ENCODE results near the gene NUCB2.

Gene NUCB2

DNA sequence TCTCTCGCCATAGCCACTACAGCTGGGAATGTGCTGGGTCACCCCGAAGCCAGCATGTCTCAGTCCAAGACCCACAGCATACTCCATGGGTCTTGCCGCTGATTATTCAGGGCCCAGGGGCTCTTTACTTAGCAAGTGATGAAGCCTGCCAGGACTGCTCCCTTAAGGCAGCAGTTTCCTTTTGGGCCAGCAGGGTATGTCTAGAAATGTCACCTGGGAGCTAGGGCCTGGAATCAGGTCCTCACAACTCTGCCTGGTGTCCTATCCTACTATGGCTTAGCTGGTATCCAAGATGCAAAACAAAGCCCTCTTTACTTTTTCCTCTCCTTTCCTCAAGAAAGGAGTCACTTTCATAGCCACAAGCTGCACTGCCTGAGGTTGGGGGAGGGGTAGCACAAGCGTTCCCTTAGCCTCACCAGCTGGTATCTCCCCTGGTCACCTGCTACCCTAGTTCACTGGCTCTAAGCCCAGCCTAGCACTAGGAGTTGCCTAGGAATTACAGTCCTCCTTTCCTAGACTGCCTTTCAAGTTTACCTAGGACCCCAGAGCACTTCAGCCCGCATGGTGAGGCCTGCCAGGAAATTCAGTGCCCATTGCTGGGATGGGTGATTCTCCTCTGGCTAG is 52.4 kb downstream of the NUCB2 start:
- in situ Hi-C loops (cut with MboI; ENCODE audit: low sequenced_read_pairs) = no loop called here

- in situ Hi-C loops (cut with MboI; ENCODE audit: low sequenced_read_pairs) = no loop called here
Measured at GRCh38 chr11:17331669-17332068, 55.1 kb downstream of the NUCB2 start.

GRCh38 chr11:17333799-17334586 is 57.5 kb downstream of the NUCB2 start:
- in situ Hi-C loops (cut with MboI; ENCODE audit: low sequenced_read_pairs) = no loop called here

- in situ Hi-C loops (cut with MboI; ENCODE audit: low sequenced_read_pairs) = no loop called here
Measured at GRCh38 chr11:17343257-17343656, 66.7 kb downstream of the NUCB2 start.

DNA sequence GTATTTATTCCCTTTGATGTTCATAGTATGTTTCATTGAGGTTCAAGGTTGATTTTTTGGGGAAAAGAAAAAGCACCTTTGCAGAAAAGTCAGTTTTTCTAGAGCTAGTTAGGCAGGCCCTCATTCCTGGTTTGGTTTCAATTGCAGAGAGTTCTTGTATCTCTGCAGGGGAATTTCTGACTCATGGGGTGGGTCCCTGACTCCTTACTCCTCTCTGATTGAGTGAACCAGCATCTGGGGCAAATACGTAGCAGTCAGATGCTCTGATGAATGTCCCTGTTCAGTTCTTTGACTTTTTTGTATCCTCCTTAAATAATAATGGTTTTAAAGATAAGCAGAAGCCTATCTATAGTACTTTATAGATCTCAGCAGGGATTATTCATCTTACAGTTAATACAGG is 67.4 kb downstream of the NUCB2 start:
- in situ Hi-C loops (cut with MboI; ENCODE audit: low sequenced_read_pairs) = no loop called here

DNA sequence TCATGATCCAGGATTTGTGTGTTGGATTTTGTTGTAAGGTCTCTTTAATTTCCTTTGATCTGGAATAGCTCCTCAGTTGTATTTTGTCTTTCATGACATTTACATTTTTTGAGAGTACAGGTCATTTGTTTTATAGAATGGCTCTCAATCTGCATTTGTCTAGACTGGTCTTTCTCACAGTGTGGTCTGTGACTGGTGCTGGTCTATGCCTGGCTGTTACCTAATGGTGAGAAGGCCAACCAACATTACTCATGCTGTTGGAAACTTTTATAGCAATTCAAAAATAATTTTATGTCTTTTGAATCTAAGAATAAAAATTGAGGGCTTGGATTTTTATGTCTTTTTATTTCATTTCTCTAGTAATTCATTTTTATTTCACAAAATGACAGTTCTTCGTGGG is 71.1 kb downstream of the NUCB2 start:
- in situ Hi-C loops (cut with MboI; ENCODE audit: low sequenced_read_pairs) = no loop called here

DNA sequence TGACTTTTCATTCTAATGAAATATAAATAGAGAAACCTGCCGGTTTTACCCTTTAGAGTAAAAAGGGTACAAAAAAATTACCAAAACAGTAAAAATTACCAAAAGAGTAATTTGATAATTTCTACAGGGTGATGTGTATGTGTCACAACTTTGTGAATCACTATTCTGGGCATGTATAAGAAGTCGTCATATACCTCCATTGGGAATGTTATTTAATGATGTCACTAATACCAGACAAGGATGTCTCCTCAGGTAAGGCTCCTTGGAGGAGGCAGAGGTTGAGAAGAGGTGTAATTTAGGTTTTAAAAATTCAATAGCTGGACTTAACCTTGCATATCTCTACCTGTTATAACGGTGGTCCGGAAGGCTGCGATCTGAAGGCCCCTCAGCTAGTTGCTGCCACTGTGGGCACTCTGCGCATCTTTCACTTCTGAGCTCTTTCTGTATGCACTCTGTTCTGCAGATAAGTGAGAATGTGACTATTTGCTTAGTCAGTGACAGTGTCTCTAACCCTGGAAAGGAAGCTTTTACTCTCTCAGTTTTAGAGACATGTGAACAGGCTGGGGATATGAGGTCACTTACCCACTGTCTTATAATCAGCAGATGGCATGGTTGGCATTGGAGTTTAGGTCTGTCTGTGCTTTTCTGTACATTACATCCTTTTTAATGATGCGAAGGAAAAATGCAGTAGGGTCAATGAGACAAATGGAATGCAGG is 74.1 kb downstream of the NUCB2 start:
- in situ Hi-C loops (cut with MboI; ENCODE audit: low sequenced_read_pairs) = no loop called here

GRCh38 chr11:17351172-17351509 is 74.6 kb downstream of the NUCB2 start:
- in situ Hi-C loops (cut with MboI; ENCODE audit: low sequenced_read_pairs) = no loop called here

- in situ Hi-C loops (cut with MboI; ENCODE audit: low sequenced_read_pairs) = no loop called here
Measured at GRCh38 chr11:17351510-17352176, 75.1 kb downstream of the NUCB2 start, which contains the start of gene NCR3LG1. TSS of gene NCR3LG1 (plus strand) at chr11:17351800. CDS start at chr11:17351970, 170 bp downstream.

DNA sequence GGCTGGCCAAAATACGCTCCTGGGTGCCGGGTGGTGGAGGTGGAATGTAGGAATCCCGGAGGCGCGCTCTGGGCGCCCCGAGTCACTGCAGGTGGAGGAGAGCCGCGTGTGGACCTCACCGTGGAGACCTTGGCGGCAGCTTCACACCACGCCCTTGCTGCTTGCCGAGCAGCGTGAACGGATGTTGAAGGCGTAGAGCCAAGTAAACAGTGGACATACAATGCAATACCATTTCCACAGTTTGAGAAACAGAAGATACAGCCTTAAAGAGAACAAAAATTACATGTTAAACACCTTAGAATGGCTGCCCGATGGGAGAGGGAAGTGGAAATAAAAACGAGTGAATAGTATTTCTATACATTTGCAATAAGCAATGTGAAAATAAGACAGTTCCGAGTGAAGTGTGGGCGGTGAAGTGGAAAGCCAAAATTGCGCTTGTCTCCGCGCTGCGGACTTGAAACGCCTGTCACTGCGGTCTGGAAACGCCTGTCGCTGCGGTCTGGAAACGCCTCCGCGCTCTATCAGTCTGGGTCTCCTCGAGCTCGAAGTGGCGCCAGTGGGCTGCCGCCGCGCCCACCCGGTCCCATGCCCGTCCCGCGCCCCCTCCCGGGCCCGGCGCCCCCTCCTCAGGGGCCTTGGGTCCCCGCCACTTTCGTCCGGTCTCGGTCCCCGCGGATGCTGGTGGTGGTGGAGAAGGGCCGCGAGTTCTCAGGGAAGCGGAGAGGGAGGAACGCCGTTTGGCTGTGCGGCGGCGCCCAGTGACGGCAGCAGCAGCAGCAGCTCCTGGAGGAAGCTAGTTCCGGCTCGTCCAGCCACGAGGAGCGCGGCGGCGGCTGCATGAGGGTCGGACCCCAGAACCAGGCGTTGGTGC is 76.6 kb downstream of the NUCB2 start:
- in situ Hi-C loops (cut with MboI; ENCODE audit: low sequenced_read_pairs) = no loop called here

- in situ Hi-C loops (cut with MboI; ENCODE audit: low sequenced_read_pairs) = no loop called here
Measured at GRCh38 chr11:17353821-17354600, 77.5 kb downstream of the NUCB2 start.

DNA sequence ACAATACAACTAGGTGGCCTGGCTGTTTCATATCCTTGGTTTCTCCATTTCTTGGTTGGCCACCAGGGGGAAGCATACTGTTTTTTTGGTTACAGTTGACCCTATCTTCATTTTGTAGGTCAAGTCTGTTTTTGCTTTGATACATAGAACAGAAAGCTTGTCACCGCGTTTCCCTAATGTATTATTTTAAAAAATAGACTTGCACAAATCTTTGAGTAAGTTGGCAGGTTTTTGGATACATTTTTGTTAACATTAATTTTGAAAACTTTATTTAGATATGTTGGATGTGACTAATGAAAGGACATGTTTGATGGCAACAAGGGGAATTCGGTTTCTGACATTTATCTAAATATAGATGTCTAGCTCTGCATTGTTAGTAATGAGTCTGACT is 78.1 kb downstream of the NUCB2 start:
- in situ Hi-C loops (cut with MboI; ENCODE audit: low sequenced_read_pairs) = no loop called here

DNA sequence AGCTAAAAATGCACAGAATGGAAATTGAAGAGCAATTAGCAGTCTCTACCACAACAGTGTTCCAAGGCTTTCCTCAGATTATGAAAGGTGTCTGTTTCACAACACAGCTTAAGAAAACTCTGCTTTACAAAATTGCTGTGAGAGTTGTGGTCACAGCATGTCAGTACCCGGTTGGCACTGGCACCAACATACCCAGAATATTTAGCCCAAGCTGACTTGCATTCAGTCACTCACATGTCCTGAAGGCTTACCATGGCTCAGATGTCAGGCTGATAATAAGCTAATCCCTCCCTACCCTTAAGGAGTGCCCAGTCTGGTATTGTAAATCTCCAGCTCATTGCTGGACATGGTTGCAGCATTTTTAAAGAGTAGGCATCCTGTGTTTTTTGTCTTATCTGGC is 90.0 kb downstream of the NUCB2 start:
- in situ Hi-C loops (cut with MboI; ENCODE audit: low sequenced_read_pairs) = no loop called here

DNA sequence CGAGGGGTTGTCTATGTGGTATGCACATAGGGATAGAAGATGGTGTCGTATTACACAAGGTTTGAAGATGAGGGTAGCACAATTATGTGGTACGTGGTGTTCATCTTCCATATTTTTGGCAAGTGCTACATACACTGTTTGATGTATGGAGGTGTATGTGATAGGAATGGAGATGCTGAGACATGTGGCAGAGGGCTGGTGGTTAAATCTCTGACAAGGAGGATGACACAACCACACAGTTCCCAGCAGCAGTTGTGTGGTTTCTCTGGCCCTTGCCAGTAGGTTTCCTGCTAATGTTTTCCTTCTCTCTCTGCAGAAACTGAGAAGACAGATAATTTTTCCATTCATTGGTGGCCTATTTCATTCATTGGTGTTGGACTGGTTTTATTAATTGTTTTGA is 92.0 kb downstream of the NUCB2 start:
- in situ Hi-C loops (cut with MboI; ENCODE audit: low sequenced_read_pairs) = no loop called here

- in situ Hi-C loops (cut with MboI; ENCODE audit: low sequenced_read_pairs) = no loop called here
Measured at GRCh38 chr11:17369094-17369493, 92.6 kb downstream of the NUCB2 start.

DNA sequence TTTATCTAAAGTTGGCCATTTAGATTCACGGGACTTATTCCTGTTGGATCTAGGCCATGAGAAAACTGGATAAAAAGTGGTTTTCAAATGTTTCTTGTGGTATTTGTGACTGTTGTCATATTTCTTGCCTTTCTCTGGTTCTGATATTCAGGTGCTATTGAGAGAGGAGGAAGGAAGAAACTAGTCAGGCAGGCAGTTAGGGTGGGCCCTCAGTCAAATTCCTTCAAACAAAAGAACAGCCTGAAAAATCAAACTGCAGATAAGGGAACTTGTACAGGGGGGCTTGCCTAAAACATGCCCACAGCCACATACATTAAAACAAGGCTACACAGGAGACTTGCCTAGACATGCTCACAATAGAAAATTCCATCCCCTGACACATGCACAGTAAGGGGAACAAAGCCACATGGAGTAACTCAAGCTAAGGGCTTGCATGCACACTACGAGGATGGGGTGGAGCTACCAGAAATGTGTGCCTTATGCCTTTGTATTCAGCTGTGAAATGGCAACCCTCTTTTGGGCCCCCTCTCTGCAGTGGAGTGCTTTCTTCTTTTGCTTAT is 93.2 kb downstream of the NUCB2 start:
- in situ Hi-C loops (cut with MboI; ENCODE audit: low sequenced_read_pairs) = no loop called here

DNA sequence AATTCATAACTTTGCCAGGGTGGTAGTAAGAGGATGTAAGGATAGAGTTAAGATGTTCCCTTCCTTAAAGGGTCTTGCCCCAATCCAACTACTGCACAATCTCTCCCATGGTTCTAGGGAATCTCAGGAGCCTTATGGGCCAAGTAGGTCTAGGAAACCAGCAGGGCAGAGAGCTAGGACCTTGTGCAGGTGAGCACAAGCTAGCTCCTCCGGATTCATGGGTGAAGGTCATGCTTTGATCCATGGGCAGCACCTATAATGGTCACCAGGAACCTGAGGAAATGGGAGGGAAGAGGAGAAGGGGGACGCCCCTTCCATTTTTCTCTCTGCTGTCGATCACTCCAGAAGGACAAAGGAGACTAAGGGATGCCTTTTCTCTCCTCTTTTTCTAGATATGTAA is 95.1 kb downstream of the NUCB2 start:
- in situ Hi-C loops (cut with MboI; ENCODE audit: low sequenced_read_pairs) = no loop called here

DNA sequence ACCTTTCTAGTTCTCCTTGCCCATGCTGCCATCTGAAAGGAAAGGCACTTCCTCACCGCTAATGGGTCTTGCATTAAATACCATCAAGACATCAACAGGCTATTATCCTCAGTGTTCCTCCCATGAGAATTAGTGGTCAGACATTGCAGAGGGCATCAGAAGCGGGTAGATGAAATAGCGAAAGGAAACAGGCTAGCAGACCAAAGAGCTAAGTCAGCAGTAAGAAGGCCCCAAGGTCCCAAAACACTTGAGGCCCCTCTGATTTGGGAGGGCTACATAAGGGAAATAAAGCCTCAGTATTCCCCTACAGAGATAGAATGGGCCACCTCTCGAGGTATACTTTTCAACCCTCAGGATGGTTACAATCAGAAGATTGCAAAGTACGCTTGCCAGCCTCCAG is 99.0 kb downstream of the NUCB2 start:
- in situ Hi-C loops (cut with MboI; ENCODE audit: low sequenced_read_pairs) = loop anchor here (25.0 kb wide), 1 partner anchor 137 kb away; no protein-coding TSS in a partner anchor

GRCh38 chr11:17376493-17376892 is 100.0 kb downstream of the NUCB2 start:
- in situ Hi-C loops (cut with MboI; ENCODE audit: low sequenced_read_pairs) = loop anchor here (25.0 kb wide), 1 partner anchor 136 kb away; no protein-coding TSS in a partner anchor
